Fibroblast of mammary gland (primary cell): ENCODE measurements around the gene DGAT2.

ENCODE experiments used
- DNase-seq: peaks from one replicate; pipeline ENCODE4 v3.0.0-alpha.2; 2010; ENCODE audit warnings: low read depth
- H3K4me3 ChIP-seq: 2 replicates; pipeline ENCODE4 v1.5.1; 2011; ENCODE audit warnings: low read depth, mild to moderate bottlenecking, low read length, moderate library complexity; ENCODE audit not compliant: control insufficient read depth
- TF ChIP-seq, protein P1 (sequence below): conservative IDR thresholded peaks from 2 replicates; pipeline ENCODE4 v1.5.1; 2011; ENCODE audit warnings: low read depth, low read length, inconsistent platforms; ENCODE audit not compliant: control insufficient read depth, insufficient read depth

The DGAT2 gene

DNA sequence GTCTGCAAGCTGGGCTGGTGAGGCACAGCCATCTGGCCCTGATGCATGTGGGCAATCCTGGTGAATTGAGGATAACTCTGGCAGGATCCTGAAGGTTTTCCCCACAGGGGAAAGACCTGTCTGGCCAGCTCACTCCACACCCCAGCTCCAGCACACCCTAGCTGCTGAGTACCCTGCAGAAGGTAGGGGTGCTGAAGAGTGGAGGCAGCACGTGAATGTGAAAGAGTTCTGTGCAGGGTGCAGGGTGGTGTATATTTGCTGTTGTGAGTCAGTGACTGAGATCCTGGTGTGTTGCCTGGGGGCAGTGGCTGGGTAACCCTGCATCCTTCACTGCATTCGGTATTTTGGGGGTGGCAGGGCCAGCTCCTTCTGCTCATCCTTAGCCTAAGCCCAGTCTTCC lies 22.4 kb downstream of the DGAT2 start:
- TF ChIP-seq, protein P1, sequence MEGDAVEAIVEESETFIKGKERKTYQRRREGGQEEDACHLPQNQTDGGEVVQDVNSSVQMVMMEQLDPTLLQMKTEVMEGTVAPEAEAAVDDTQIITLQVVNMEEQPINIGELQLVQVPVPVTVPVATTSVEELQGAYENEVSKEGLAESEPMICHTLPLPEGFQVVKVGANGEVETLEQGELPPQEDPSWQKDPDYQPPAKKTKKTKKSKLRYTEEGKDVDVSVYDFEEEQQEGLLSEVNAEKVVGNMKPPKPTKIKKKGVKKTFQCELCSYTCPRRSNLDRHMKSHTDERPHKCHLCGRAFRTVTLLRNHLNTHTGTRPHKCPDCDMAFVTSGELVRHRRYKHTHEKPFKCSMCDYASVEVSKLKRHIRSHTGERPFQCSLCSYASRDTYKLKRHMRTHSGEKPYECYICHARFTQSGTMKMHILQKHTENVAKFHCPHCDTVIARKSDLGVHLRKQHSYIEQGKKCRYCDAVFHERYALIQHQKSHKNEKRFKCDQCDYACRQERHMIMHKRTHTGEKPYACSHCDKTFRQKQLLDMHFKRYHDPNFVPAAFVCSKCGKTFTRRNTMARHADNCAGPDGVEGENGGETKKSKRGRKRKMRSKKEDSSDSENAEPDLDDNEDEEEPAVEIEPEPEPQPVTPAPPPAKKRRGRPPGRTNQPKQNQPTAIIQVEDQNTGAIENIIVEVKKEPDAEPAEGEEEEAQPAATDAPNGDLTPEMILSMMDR: no peak
- no peak overlapping the region for H3K4me3 ChIP-seq
- no peak for DNase-seq

DNA sequence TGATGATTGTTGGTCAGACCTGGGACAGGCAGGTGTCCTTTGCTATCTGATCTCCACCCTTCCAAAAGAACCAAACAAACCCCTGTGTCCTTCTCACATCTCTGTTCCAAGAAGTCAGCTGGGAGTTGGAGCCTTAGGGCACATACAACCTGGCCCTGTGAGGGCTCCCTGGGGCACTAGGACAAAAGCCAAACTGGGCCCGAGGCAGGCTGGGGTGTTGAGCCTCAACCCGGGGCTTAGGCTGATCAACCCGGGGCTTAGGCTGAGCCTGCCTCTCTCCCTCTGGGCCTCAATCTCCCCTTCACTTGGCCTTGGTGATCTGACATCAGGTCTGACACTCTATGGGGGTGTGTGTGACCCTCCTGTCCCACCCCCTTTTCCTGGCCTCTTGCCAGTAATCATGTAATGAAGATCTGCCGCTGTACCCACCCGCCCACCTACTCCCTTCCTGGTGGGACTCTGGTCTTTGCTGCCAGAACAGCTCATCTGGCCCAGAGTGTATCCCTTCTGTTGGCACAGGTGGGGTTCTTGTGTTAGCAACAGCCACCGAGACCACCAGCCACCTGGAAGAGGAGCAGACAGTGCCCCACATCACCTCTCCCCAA lies 23.7 kb downstream of the DGAT2 start:
- TF ChIP-seq, protein P1: no peak
- DNase-seq: no peak
- H3K4me3 ChIP-seq: no peak overlapping the region

DNA sequence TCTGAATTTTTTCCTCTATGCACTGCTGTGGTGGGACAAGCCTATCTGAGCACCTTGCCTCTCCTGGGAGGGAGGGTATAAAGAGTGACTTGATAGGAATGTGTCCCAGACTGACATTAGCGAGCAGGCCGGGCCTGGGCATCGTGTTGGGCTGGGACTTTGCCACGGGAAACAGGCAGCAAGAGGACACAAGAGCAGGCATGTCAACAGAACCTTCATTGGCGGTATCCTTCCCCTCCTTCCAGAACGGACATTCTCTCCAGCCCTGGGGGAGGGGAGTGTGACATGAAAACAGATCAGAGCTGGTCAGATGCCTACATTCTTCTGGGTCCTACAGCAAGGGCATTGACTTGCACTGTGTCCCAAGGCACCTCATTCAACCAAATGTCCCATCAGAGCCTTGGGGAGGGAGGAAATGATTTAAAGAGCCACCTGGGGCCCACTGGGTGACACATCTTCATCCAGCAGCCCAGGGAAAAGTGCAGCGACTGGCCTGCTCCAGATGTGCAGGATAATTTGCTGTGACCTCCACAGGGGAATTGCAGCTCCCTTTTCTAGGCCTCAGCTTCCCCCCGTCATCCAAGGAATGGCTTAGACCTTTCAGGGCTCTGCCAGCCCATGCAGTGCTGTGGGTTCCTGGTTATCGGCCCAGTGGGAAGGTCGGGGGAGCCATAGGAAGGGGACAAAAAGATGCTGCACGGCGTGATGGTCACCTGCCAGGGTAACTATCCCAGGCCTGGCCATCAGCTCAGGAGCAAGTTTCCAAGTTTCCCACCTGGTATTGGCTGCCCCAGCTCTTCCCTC lies 24.6 kb downstream of the DGAT2 start:
- TF ChIP-seq, protein P1: no peak
- no peak overlapping the region for H3K4me3 ChIP-seq
- DNase-seq: no peak

DNA sequence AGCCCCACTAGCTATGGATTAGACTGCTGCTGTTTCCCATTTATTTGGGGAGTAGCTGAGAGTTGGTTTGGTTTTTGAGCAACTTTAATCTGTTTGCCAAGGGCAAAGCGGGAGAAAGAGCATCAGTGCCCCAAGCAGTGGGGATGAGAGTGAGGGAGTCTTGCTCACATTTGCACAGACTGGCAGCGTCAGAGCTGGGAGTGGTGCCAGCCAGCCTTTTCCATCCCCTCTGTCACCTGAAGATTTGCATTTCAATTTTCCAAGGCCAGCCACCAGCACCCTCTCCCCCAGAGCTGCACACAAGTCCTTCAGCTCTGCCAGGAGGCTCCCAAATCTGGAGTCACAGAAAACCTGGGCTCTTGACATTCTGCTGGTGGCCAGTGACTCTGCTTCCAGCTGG lies 25.4 kb downstream of the DGAT2 start:
- TF ChIP-seq, protein P1: no peak
- H3K4me3 ChIP-seq: no peak overlapping the region
- DNase-seq: no peak

DNA sequence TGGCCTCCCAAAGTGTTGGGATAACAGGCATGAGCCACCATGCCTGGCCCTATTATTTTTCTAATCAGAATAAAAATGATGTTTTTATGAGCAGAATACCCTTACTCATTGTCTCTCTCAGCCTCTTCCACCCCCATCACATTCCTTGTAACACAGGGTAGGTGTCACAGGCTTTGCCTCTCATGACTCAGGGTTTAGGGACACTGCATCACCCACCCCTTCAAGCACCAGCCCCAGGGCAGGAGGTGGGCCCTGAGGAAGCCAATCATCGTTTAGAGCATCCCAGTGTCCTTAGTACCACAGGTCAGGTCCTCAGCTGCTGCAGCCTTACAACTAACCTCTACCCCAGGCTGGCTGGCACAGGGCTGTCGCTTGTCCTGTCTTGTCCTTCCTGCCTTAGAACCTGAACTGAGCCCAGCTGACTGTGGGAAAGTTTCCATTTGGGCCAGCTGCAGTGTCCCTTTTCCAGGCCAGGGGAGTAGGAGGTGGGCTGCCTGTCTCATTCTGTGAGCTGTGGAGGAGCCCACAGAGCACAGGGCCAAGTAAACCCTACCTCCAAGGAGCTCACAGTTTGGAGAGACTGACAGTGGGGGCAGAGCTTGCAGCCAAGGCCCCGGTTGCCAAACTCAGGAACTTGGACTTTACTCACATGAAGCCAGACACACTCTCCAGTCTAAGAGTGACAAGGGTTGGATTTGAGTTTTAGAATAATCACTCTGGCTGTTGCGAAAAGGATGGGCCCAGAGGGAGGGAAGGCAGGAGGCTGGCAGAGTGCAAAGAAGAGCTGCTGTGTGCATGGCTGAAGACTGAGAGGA lies 26.9 kb downstream of the DGAT2 start:
- no peak for DNase-seq
- TF ChIP-seq, protein P1: no peak
- H3K4me3 ChIP-seq: no peak overlapping the region

DNA sequence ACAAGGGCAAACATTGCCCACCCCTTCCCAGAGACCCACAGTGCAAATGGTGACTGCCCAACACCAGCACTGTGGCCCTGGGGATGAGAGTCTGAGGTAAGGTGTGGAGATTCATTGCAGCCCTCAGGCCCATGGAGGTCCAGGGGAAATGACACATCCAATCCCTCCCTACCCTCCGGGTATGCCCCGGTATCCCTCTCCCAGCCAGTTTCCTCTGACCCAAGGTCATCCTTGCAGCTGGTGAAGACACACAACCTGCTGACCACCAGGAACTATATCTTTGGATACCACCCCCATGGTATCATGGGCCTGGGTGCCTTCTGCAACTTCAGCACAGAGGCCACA lies 27.5 kb downstream of the DGAT2 start:
- no peak for DNase-seq
- H3K4me3 ChIP-seq: no peak overlapping the region
- TF ChIP-seq, protein P1: no peak
